T47D (cell line): ENCODE data around the gene PROK1.
"Not testable (repeated sequence)": the region's sequence is repeated elsewhere in the genome, so short reads cannot be mapped to it uniquely, and the experiment has no call there.

Experiments
- DNase-seq, 2 experiments: peaks; one replicate each; pipeline versions ENCODE4 v3.0.0 to v3.0.0-alpha.2; 2011 to 2012; ENCODE audit warnings: low read depth in 1 of 2, low spot score in 1 of 2
- JUND ChIP-seq: IDR thresholded peaks from 2 replicates; pipeline ENCODE4 v1.6.1; 2012; ENCODE audit warnings: low read depth
- in situ Hi-C: cut with HindIII; loops from 2 replicates; pipeline ENCODE4 v1.10.0; 2016; ENCODE audit warnings: low sequenced_read_pairs, low pct_unique_long_range_greater_than_20kb

Gene PROK1

GRCh38 chr1:110420874-110421793, 29.8 kb upstream of the PROK1 start:
- no peak for DNase-seq
- TF ChIP-seq JUND, result no peak
- in situ Hi-C loops, result no loop called here

GRCh38 chr1:110424699-110425611, 26.0 kb upstream of the PROK1 start:
- no peak for TF ChIP-seq JUND
- in situ Hi-C loops, result no loop called here
- no peak for DNase-seq

GRCh38 chr1:110425612-110426152, 25.3 kb upstream of the PROK1 start:
- in situ Hi-C loops, result no loop called here
- no peak for DNase-seq
- no peak for TF ChIP-seq JUND

GRCh38 chr1:110426854-110427253, 24.1 kb upstream of the PROK1 start:
- DNase-seq, result no peak
- in situ Hi-C loops, result no loop called here
- TF ChIP-seq JUND, result no peak

GRCh38 chr1:110428946-110429345, 22.0 kb upstream of the PROK1 start:
- in situ Hi-C loops, result no loop called here
- no peak for TF ChIP-seq JUND
- DNase-seq, result no peak

GRCh38 chr1:110430366-110430765, 20.6 kb upstream of the PROK1 start:
- in situ Hi-C loops, result no loop called here
- no peak for DNase-seq
- TF ChIP-seq JUND, result no peak

- no peak for TF ChIP-seq JUND
- DNase-seq, result no peak
- in situ Hi-C loops, result no loop called here
Measured at GRCh38 chr1:110430901-110431300, 20.0 kb upstream of the PROK1 start.

GRCh38 chr1:110433213-110433612, 17.7 kb upstream of the PROK1 start:
- no peak for DNase-seq
- no peak for TF ChIP-seq JUND
- in situ Hi-C loops, result no loop called here

GRCh38 chr1:110433803-110434202, 17.1 kb upstream of the PROK1 start:
- in situ Hi-C loops, result no loop called here
- TF ChIP-seq JUND, result no peak
- DNase-seq, result peak; percentile 38 to 73

GRCh38 chr1:110434946-110435345, 16.0 kb upstream of the PROK1 start:
- no peak for TF ChIP-seq JUND
- DNase-seq, result no peak
- in situ Hi-C loops, result no loop called here

GRCh38 chr1:110436635-110437034, 14.3 kb upstream of the PROK1 start:
- in situ Hi-C loops, result no loop called here
- no peak for DNase-seq
- no peak for TF ChIP-seq JUND

- DNase-seq, in situ Hi-C loops: not testable (repeated sequence)
Measured at GRCh38 chr1:110437645-110438299, 13.2 kb upstream of the PROK1 start.

GRCh38 chr1:110438893-110439292, 12.1 kb upstream of the PROK1 start:
- in situ Hi-C loops, result no loop called here
- no peak for TF ChIP-seq JUND
- no peak for DNase-seq

- DNase-seq, result not testable (repeated sequence)
Measured at GRCh38 chr1:110439873-110440272, 11.1 kb upstream of the PROK1 start.

More at GRCh38 chr1:110439873-110440272, 11.1 kb upstream of the PROK1 start:
- in situ Hi-C loops, result not testable (repeated sequence)
